HCT116 (cell line): ENCODE measurements around the gene USP32. TPM values are rescaled to one million over a fixed set of nuclear protein-coding genes. Genes with fewer than 3 reads are reported as not detected.

Experiments
- ATAC-seq: fragments of 200-7000 bp; cut with Tn5 transposase; 2 replicates; pipeline ENCODE4 v1.9.1; 2020; ENCODE audit warnings: mild to moderate bottlenecking, moderate library complexity
- BruUV-seq: library from RNA; stranded (reverse); fragments of 400-500 nt; replicated peaks from 2 replicates; lab custom pipeline; 2021; lab: Mats Ljungman, UMichigan
- CTCF ChIA-PET: fragments of 300-600 bp; sonication (Branson Sonifier 250); formaldehyde crosslinking; loops from one replicate; lab custom pipeline; 2021; ENCODE audit warnings: antibody characterized with exemption; lab: Charles Lee
- POLR2A ChIA-PET: fragments of 300-600, 350-600 bp; sonication (Branson Sonifier 250); formaldehyde crosslinking; loops from one replicate; lab custom pipeline; 2021; ENCODE audit warnings: antibody characterized with exemption; lab: Charles Lee
- RAD21 ChIA-PET, 2 experiments: fragments of 300-600 bp; sonication (Branson Sonifier 250); formaldehyde crosslinking; loops; one replicate each; lab custom pipeline; 2023; ENCODE audit warnings: low total read pairs in 2 of 2; ENCODE audit not compliant: uncharacterized antibody in 2 of 2, unreplicated experiment in 2 of 2, low non-redundant PET in 1 of 2; lab: Charles Lee
- DNase-seq: peaks from one replicate; pipeline ENCODE4 v3.0.0-alpha.2; 2010; ENCODE audit warnings: low read depth, low spot score
- H2AFZ ChIP-seq: fragments of 200-600 bp; shearing (Covaris generic), sonication (generic); 2 replicates; pipeline ENCODE4 v1.6.1; 2017; ENCODE audit warnings: low read depth, mixed run types, mixed read lengths, antibody characterized with exemption, low read length; ENCODE audit not compliant: poor library complexity, severe bottlenecking
- H3K27ac ChIP-seq: 2 replicates; pipeline ENCODE4 v1.5.1; 2012; ENCODE audit warnings: low read depth, low read length
- H3K27me3 ChIP-seq: fragments of 200-600 bp; sonication (generic); 2 replicates; pipeline ENCODE4 v1.6.1; 2016; ENCODE audit warnings: mixed run types, low read length, mixed read lengths; ENCODE audit not compliant: insufficient read depth
- H3K36me3 ChIP-seq, 2 experiments: fragments of 200-500 bp in 1 of 2; fragments of 200-600 bp in 1 of 2; sonication (Bioruptor generic) in 1 of 2; sonication (generic) in 1 of 2; 2 replicates each; pipeline versions ENCODE4 v1.5.1 to v1.6.1; 2014 to 2016; ENCODE audit warnings: low read length in 2 of 2, inconsistent platforms in 1 of 2, mixed read lengths in 1 of 2, mixed run types in 1 of 2; ENCODE audit not compliant: insufficient read depth in 2 of 2, control insufficient read depth in 1 of 2
- H3K4me1 ChIP-seq, 2 experiments: fragments of 200-600 bp in 1 of 2; sonication (generic) in 1 of 2; 2 replicates each; pipeline versions ENCODE4 v1.5.1 to v1.6.1; 2012 to 2017; ENCODE audit warnings: low read length in 2 of 2, inconsistent platforms in 1 of 2, mild to moderate bottlenecking in 1 of 2, mixed read lengths in 1 of 2, mixed run types in 1 of 2, moderate library complexity in 1 of 2; ENCODE audit not compliant: insufficient read depth in 2 of 2, control insufficient read depth in 1 of 2
- H3K4me2 ChIP-seq: fragments of 200-600 bp; sonication (generic); 2 replicates; pipeline ENCODE4 v1.6.1; 2017; ENCODE audit warnings: mixed run types, low read length, mixed read lengths
- H3K4me3 ChIP-seq, 2 experiments: fragments of 200-600 bp in 1 of 2; sonication (generic) in 1 of 2; replicated peaks in 1 of 2; 2 replicates each; pipeline ENCODE4 v1.5.1; 2011 to 2016; ENCODE audit warnings: low read length in 2 of 2, control low read depth in 1 of 2, low read depth in 1 of 2, mild to moderate bottlenecking in 1 of 2, mixed read lengths in 1 of 2, mixed run types in 1 of 2
- H3K79me2 ChIP-seq: fragments of 200-600 bp; sonication (generic); 2 replicates; pipeline ENCODE4 v1.6.1; 2017; ENCODE audit warnings: mild to moderate bottlenecking, mixed run types, low read length, moderate library complexity, mixed read lengths; ENCODE audit not compliant: insufficient read depth
- H3K9ac ChIP-seq: fragments of 200-600 bp; sonication (generic); 2 replicates; pipeline ENCODE4 v1.6.1; 2016; ENCODE audit warnings: low read length, mixed read lengths
- H3K9me2 ChIP-seq: fragments of 200-600 bp; sonication (generic), shearing (Covaris generic); 2 replicates; pipeline ENCODE4 v1.6.1; 2017; ENCODE audit warnings: mixed run types, mild to moderate bottlenecking, moderate library complexity; ENCODE audit not compliant: insufficient read depth
- H3K9me3 ChIP-seq, 2 experiments: fragments of 200-500 bp in 1 of 2; fragments of 200-600 bp in 1 of 2; sonication (Bioruptor generic) in 1 of 2; sonication (generic) in 1 of 2; 2 replicates each; pipeline ENCODE4 v1.6.1; 2014 to 2017; ENCODE audit warnings: low read length in 2 of 2, mixed read lengths in 2 of 2, inconsistent platforms in 1 of 2, low read depth in 1 of 2, mild to moderate bottlenecking in 1 of 2, mixed run types in 1 of 2, moderate library complexity in 1 of 2; ENCODE audit not compliant: control insufficient read depth in 1 of 2, insufficient read depth in 1 of 2
- H4K20me1 ChIP-seq: fragments of 200-600 bp; sonication (generic), shearing (Covaris generic); 2 replicates; pipeline ENCODE4 v1.6.1; 2017; ENCODE audit warnings: mixed run types, mild to moderate bottlenecking, moderate library complexity; ENCODE audit not compliant: insufficient read depth
- CTCF ChIP-seq, 3 experiments: fragments of 200-600 bp in 1 of 3; sonication (generic) in 1 of 3; IDR thresholded peaks in 2 of 3; conservative IDR thresholded peaks in 1 of 3; 2 replicates each; pipeline ENCODE4 v1.5.1; 2012 to 2017; ENCODE audit warnings: low read depth in 2 of 3, low read length in 2 of 3, antibody characterized with exemption in 1 of 3, borderline replicate concordance in 1 of 3, control low read depth in 1 of 3, mild to moderate bottlenecking in 1 of 3, mixed read lengths in 1 of 3, mixed run types in 1 of 3, moderate library complexity in 1 of 3; ENCODE audit not compliant: insufficient read depth in 1 of 3
- EGR1 ChIP-seq: IDR thresholded peaks from 2 replicates; pipeline ENCODE4 v1.6.1; 2012; ENCODE audit warnings: low read depth
- ELF1 ChIP-seq: IDR thresholded peaks from 2 replicates; pipeline ENCODE4 v1.6.1; 2012; ENCODE audit warnings: low read depth, borderline replicate concordance
- EZH2phosphoT487 ChIP-seq: fragments of 200-600 bp; IDR thresholded peaks from 2 replicates; pipeline ENCODE4 v1.6.1; 2018; ENCODE audit warnings: antibody characterized with exemption, borderline replicate concordance
- JUND ChIP-seq: IDR thresholded peaks from 2 replicates; pipeline ENCODE4 v1.6.1; 2012
- MAX ChIP-seq: IDR thresholded peaks from 2 replicates; pipeline ENCODE4 v1.6.1; 2012
- POLR2A ChIP-seq: IDR thresholded peaks from 2 replicates; pipeline ENCODE4 v1.7.0; 2011; ENCODE audit warnings: borderline replicate concordance; ENCODE audit not compliant: insufficient read depth, insufficient read length; ENCODE audit errors: extremely low read depth
- POLR2AphosphoS5 ChIP-seq: IDR thresholded peaks from 2 replicates; pipeline ENCODE4 v1.6.1; 2011; ENCODE audit warnings: mild to moderate bottlenecking, low read depth, low read length, moderate library complexity
- RAD21 ChIP-seq: IDR thresholded peaks from 2 replicates; pipeline ENCODE4 v1.6.1; 2012; ENCODE audit warnings: low read depth, mild to moderate bottlenecking
- SIN3A ChIP-seq: IDR thresholded peaks from 2 replicates; pipeline ENCODE4 v1.6.1; 2012; ENCODE audit warnings: low read depth
- SP1 ChIP-seq: IDR thresholded peaks from 2 replicates; pipeline ENCODE4 v1.6.1; 2012; ENCODE audit warnings: low read depth
- SRF ChIP-seq: IDR thresholded peaks from 2 replicates; pipeline ENCODE4 v1.6.1; 2012; ENCODE audit warnings: low read depth
- YY1 ChIP-seq: IDR thresholded peaks from 2 replicates; pipeline ENCODE4 v1.6.1; 2011; ENCODE audit warnings: low read length, low read depth, moderate library complexity, mild to moderate bottlenecking; ENCODE audit not compliant: insufficient replicate concordance; ENCODE audit errors: extremely low read depth
- ZBTB33 ChIP-seq: IDR thresholded peaks from 2 replicates; pipeline ENCODE4 v1.6.1; 2011; ENCODE audit warnings: mild to moderate bottlenecking, low read length, moderate library complexity; ENCODE audit not compliant: insufficient replicate concordance; ENCODE audit errors: extremely low read depth
- ZFX ChIP-seq: fragments of 450-650 bp; IDR thresholded peaks from 2 replicates; pipeline ENCODE4 v1.6.1; 2017
- ZNF274 ChIP-seq: fragments of 200-500 bp; sonication (Bioruptor generic); IDR thresholded peaks from 2 replicates; pipeline ENCODE4 v1.6.1; 2014; ENCODE audit warnings: mild to moderate bottlenecking, low read depth, low read length, inconsistent platforms
- intact Hi-C: fragments of 100-400 bp; cut with micrococcal nuclease; formaldehyde crosslinking; loops from 2 replicates; pipeline ENCODE4 v1.10.0; 2022
- total RNA-seq: library from RNA; stranded (reverse); gene quantifications from one replicate; pipeline ENCODE4 v1.2.1, GENCODE V29; 2021; ENCODE audit not compliant: unreplicated experiment
- TF ChIP-seq, protein P1 (sequence below): IDR thresholded peaks from 2 replicates; pipeline ENCODE4 v1.6.1; 2012

The USP32 gene
- total RNA-seq, 1 experiment from 2014 or later = 67.0 TPM

GRCh38 chr17:60353773-60354172 lies 38.2 kb downstream of the USP32 start:
- POLR2A ChIA-PET = no interaction called here
- H3K79me2 ChIP-seq = peaks cover 10% of the 10 kb centered on the region

More at GRCh38 chr17:60353773-60354172, 38.2 kb downstream of the USP32 start:
- Histone ChIP-seq H4K20me1 (no peaks in the 10 kb centered on the region), H3K27me3 (no peaks in the 10 kb centered on the region), H2AFZ (no peak overlapping the region), H3K27ac (no peak overlapping the region), H3K36me3 (no peaks in the 10 kb centered on the region), H3K9me2 (no peaks in the 10 kb centered on the region), H3K4me1 (peaks cover 0 to 6% of the 10 kb centered on the region in 2 experiments; a peak in 1 of 4 replicates), H3K9me3 (no peaks in the 10 kb centered on the region), H3K4me2 (no peak overlapping the region), H3K4me3 (no peak overlapping the region), H3K9ac (no peak overlapping the region)
- ChIA-PET CTCF (no interaction called here), RAD21 (no interaction called here)
- no peak for DNase-seq
- no peak for ATAC-seq
- BruUV-seq = no TSS peak
- TF ChIP-seq POLR2AphosphoS5 (no peak), ZBTB33 (no peak), ELF1 (no peak), SP1 (no peak), MAX (no peak), JUND (no peak), EGR1 (no peak), SRF (no peak), SIN3A (no peak), EZH2phosphoT487 (no peak), ZFX (no peak), RAD21 (no peak), ZNF274 (no peak), CTCF (IDR thresholded peaks at IDR 0.05 in 2 of 3, conservative IDR thresholded peaks at IDR 0.05 in 1 of 3; ENCODE audit: borderline replicate concordance in 1 of 3, insufficient read depth in 1 of 3, low read depth in 2 of 3, low read length in 2 of 3) (no peak), YY1 (no peak), POLR2A (no peak)
- TF ChIP-seq, protein P1, sequence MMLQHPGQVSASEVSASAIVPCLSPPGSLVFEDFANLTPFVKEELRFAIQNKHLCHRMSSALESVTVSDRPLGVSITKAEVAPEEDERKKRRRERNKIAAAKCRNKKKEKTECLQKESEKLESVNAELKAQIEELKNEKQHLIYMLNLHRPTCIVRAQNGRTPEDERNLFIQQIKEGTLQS = no peak
- intact Hi-C loops = no loop called here
